Type B pancreatic cell (in vitro differentiated cells): ENCODE measurements around the gene MRPS25. TPM values are rescaled to one million over a fixed set of nuclear protein-coding genes. Genes with fewer than 3 reads are reported as not detected.

Experiments
- DNase-seq: peaks from one replicate; pipeline ENCODE4 v3.0.0; 2021; ENCODE audit warnings: mixed read lengths; ENCODE audit not compliant: unreplicated experiment; ENCODE audit errors: extremely low spot score
- H3K27ac Mint-ChIP-seq: 2 replicates; pipeline ENCODE4 v1.8.0; 2021; ENCODE audit warnings: mild to moderate bottlenecking, mixed read lengths
- H3K27me3 Mint-ChIP-seq: 2 replicates; pipeline ENCODE4 v1.8.0; 2021; ENCODE audit warnings: mixed read lengths
- H3K36me3 Mint-ChIP-seq: 2 replicates; pipeline ENCODE4 v1.8.0; 2021; ENCODE audit warnings: mixed read lengths
- H3K4me1 Mint-ChIP-seq: one replicate; pipeline ENCODE4 v1.8.0; 2021; ENCODE audit warnings: mixed read lengths; ENCODE audit not compliant: unreplicated experiment
- H3K4me3 Mint-ChIP-seq: 2 replicates; pipeline ENCODE4 v1.8.0; 2021; ENCODE audit warnings: mild to moderate bottlenecking, mixed read lengths
- H3K9me3 Mint-ChIP-seq: 2 replicates; pipeline ENCODE4 v1.8.0; 2021; ENCODE audit warnings: mixed read lengths
- total RNA-seq: library from RNA; stranded (reverse); gene quantifications from 2 replicates; pipeline ENCODE4 v1.2.1, GENCODE V29; 2021; ENCODE audit warnings: low replicate concordance
- TF ChIP-seq, protein P1 (sequence below): fragments of 200-600 bp; sonication (generic); conservative IDR thresholded peaks from 2 replicates; pipeline ENCODE4 v1.5.0; 2021; ENCODE audit warnings: antibody characterized with exemption, mild to moderate bottlenecking

MRPS25 gene
- total RNA-seq, 1 donor from 2014 or later = 71.7 TPM

DNA sequence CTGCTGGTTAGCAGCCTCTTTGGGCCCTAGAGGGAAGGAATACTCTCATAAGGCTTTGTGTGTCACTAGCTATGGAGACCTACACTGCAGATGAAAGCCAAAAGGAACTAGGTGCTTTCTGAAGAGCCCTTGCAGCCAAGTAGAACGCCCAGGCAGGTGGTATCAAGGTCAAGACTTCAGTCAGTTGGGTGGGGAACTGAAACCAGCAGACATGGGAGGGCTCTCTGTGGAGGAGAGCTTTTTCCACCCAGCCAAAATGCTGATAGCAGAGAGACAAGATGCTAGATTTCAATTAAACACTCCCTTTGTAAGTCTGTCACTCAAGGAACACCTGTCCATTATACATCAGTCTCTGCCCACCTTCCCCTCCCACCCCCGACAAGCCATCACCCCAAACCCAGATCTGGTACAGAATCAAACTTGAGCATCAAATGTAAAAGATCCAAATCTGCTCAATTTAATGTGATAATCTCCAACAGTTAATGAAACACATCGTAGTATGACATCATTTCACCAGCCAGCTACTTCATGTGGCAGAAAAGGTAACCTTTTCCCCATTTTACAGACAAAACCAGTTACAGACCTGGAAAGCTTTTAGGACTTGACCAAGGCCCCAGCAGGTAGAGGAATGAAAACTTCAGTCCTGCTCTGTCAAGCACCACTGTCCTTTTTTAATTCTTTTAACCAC lies 14.6 kb downstream of the MRPS25 start:
- H3K9me3 Mint-ChIP-seq = no peaks in the 10 kb centered on the region
- H3K27ac Mint-ChIP-seq = peak overlapping the region; percentile 8
- no peaks in the 10 kb centered on the region for H3K4me1 Mint-ChIP-seq
- H3K36me3 Mint-ChIP-seq = peaks cover 21% of the 10 kb centered on the region
- TF ChIP-seq, protein P1, sequence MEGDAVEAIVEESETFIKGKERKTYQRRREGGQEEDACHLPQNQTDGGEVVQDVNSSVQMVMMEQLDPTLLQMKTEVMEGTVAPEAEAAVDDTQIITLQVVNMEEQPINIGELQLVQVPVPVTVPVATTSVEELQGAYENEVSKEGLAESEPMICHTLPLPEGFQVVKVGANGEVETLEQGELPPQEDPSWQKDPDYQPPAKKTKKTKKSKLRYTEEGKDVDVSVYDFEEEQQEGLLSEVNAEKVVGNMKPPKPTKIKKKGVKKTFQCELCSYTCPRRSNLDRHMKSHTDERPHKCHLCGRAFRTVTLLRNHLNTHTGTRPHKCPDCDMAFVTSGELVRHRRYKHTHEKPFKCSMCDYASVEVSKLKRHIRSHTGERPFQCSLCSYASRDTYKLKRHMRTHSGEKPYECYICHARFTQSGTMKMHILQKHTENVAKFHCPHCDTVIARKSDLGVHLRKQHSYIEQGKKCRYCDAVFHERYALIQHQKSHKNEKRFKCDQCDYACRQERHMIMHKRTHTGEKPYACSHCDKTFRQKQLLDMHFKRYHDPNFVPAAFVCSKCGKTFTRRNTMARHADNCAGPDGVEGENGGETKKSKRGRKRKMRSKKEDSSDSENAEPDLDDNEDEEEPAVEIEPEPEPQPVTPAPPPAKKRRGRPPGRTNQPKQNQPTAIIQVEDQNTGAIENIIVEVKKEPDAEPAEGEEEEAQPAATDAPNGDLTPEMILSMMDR = no peak
- H3K4me3 Mint-ChIP-seq = no peak overlapping the region
- H3K27me3 Mint-ChIP-seq = no peaks in the 10 kb centered on the region
- DNase-seq = no peak

DNA sequence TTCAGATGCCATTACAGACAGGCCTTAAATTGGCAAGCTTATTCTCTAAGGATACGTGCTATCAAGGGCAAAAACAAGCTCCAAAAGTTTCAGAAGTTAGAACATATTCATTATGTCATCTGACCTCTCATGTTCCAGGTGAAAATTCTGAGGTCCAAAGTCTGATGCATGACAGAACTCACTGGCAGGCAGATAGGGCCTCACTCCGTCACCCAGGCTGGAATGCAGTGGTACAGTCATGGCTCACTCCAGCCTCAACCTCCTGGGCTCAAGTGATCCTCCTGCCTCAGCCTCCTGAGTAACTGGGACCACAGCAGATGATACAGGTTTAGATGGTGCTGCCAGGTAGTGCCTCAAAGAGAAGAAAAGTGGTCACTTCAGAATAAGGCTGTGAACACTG lies 15.5 kb downstream of the MRPS25 start:
- no peak overlapping the region for H3K4me3 Mint-ChIP-seq
- H3K36me3 Mint-ChIP-seq = peaks cover 15% of the 10 kb centered on the region
- no peaks in the 10 kb centered on the region for H3K4me1 Mint-ChIP-seq
- TF ChIP-seq, protein P1 = no peak
- H3K9me3 Mint-ChIP-seq = no peaks in the 10 kb centered on the region
- no peak overlapping the region for H3K27ac Mint-ChIP-seq
- no peaks in the 10 kb centered on the region for H3K27me3 Mint-ChIP-seq
- no peak for DNase-seq

DNA sequence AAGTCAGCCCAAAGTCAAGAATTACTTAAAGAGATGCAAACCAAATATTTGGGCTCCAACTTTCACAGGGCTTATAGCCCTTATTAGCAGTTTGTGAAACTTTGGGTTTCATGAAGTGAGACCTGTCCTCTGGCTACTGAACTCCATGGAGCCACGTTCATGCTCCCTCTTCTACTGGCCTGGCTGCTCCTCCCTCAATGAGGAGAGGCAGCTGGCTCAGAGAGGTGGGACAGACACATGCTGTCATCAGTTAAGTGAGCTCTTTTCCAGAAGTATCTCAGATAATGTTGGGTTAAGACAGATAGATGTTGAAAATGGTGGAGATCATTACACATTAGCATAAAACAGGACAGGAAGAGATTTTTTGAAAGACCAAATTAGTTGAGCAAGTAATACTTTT lies 19.4 kb downstream of the MRPS25 start:
- no peaks in the 10 kb centered on the region for H3K27me3 Mint-ChIP-seq
- H3K4me1 Mint-ChIP-seq = no peaks in the 10 kb centered on the region
- H3K36me3 Mint-ChIP-seq = peaks cover 18% of the 10 kb centered on the region
- DNase-seq = no peak
- no peaks in the 10 kb centered on the region for H3K9me3 Mint-ChIP-seq
- H3K4me3 Mint-ChIP-seq = no peak overlapping the region
- TF ChIP-seq, protein P1 = no peak
- no peak overlapping the region for H3K27ac Mint-ChIP-seq

DNA sequence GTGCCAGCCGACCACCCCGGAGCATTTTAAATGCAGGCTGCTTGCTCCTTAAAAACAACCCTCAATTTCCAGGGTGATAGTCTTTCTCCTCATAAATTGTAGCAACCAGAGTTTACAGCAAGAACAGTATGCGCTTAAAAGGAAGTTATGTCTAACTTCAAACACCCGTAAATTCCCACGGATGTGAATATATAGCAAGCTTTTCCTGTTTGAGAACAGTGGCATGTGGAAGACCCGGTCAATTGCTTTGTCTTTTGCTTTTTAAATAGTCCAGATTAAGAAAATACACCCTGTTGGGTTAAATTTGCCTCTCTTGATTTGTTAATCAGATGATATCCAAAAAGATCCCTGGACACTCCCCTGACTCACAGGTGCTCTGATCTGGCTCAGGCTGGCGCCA lies 20.8 kb downstream of the MRPS25 start:
- H3K9me3 Mint-ChIP-seq = no peaks in the 10 kb centered on the region
- H3K27me3 Mint-ChIP-seq = no peaks in the 10 kb centered on the region
- H3K27ac Mint-ChIP-seq = no peak overlapping the region
- DNase-seq = no peak
- no peaks in the 10 kb centered on the region for H3K4me1 Mint-ChIP-seq
- H3K36me3 Mint-ChIP-seq = peaks cover 18% of the 10 kb centered on the region
- no peak overlapping the region for H3K4me3 Mint-ChIP-seq
- TF ChIP-seq, protein P1 = no peak

DNA sequence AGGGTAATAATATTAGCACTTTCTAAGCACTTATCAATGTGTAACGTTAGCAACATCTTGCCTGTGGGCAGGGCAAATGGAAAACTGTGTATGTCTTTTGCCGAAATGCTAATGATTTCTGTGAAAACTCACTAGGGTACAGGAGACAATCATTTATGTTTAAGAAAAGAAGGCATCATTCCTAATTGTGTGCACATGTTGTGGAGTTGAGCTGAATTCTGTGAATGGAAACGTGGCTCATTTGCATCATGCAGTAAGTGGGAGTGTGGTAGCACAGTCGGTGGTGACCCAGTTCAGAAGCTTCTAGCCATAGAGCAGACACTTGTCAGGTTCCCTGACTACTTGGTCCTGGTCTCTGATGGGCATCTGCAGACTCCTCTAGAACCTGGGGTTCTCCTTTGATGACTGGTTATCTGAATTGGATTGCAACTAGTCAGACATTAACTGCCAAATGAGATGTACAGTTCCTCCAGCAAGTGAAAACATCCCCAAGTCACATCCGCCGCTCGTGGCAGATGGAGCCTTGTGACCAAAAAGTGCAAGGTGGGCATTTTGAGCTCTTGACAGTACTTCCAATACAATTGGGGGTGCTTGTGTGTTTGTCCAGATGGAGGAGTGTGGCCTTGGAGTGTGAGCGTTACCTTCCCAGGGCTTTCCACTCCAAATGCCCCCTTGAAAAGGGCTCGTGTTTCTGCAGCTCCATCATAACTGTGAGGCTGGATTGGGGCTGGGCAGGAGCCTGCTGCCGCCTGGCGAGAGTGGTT lies 21.5 kb downstream of the MRPS25 start:
- Mint-ChIP-seq H3K27me3 (no peaks in the 10 kb centered on the region), H3K36me3 (peaks cover 18% of the 10 kb centered on the region), H3K9me3 (no peaks in the 10 kb centered on the region), H3K4me3 (no peak overlapping the region), H3K27ac (peak overlapping the region; percentile 23), H3K4me1 (no peaks in the 10 kb centered on the region)
- TF ChIP-seq, protein P1 = no peak
- no peak for DNase-seq
